DND-41 (cell line): Measurements from ENCODE around the gene THPO.

Source experiments
- EZH2 ChIP-seq: IDR thresholded peaks from 3 replicates; pipeline ENCODE4 v1.6.1; 2012; ENCODE audit warnings: borderline replicate concordance, low read depth, mild to moderate bottlenecking, moderate library complexity, low read length, inconsistent platforms; ENCODE audit not compliant: severe bottlenecking
- TF ChIP-seq, protein P1 (sequence below): IDR thresholded peaks from 2 replicates; pipeline ENCODE4 v1.5.1; 2012; ENCODE audit warnings: borderline replicate concordance, low read length, moderate library complexity, mild to moderate bottlenecking; ENCODE audit not compliant: poor library complexity, severe bottlenecking; ENCODE audit errors: extremely low read depth

DNA sequence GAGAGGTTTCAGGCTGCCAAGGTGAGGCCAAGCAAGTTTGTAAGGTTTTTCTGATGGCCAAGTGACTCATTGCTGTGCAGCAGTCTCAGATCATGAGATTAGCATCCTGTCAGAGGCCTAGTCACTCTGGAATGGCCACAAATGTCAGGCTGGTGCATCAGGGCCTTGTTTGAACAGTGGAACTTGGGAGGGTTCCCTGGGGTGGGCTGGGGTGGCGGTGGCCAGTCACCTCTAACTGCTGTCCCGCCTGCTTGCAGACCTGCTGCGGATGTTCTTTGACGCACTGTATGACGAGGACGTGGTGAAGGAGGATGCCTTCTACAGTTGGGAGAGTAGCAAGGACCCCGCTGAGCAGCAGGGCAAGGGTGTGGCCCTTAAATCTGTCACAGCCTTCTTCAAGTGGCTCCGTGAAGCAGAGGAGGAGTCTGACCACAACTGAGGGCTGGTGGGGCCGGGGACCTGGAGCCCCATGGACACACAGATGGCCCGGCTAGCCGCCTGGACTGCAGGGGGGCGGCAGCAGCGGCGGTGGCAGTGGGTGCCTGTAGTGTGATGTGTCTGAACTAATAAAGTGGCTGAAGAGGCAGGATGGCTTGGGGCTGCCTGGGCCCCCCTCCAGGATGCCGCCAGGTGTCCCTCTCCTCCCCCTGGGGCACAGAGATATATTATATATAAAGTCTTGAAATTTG, 43.4 kb downstream of the THPO start:
- TF ChIP-seq, protein P1, sequence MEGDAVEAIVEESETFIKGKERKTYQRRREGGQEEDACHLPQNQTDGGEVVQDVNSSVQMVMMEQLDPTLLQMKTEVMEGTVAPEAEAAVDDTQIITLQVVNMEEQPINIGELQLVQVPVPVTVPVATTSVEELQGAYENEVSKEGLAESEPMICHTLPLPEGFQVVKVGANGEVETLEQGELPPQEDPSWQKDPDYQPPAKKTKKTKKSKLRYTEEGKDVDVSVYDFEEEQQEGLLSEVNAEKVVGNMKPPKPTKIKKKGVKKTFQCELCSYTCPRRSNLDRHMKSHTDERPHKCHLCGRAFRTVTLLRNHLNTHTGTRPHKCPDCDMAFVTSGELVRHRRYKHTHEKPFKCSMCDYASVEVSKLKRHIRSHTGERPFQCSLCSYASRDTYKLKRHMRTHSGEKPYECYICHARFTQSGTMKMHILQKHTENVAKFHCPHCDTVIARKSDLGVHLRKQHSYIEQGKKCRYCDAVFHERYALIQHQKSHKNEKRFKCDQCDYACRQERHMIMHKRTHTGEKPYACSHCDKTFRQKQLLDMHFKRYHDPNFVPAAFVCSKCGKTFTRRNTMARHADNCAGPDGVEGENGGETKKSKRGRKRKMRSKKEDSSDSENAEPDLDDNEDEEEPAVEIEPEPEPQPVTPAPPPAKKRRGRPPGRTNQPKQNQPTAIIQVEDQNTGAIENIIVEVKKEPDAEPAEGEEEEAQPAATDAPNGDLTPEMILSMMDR, result no peak
- TF ChIP-seq EZH2, result no peak
